Fibroblast of mammary gland (primary cell): ENCODE results near the gene MYH13.

Experiments
- DNase-seq: peaks from one replicate; pipeline ENCODE4 v3.0.0-alpha.2; 2010; ENCODE audit warnings: low read depth
- H3K4me3 ChIP-seq: 2 replicates; pipeline ENCODE4 v1.5.1; 2011; ENCODE audit warnings: low read depth, mild to moderate bottlenecking, low read length, moderate library complexity; ENCODE audit not compliant: control insufficient read depth
- TF ChIP-seq, protein P1 (sequence below): conservative IDR thresholded peaks from 2 replicates; pipeline ENCODE4 v1.5.1; 2011; ENCODE audit warnings: low read depth, low read length, inconsistent platforms; ENCODE audit not compliant: control insufficient read depth, insufficient read depth

Gene MYH13

DNA sequence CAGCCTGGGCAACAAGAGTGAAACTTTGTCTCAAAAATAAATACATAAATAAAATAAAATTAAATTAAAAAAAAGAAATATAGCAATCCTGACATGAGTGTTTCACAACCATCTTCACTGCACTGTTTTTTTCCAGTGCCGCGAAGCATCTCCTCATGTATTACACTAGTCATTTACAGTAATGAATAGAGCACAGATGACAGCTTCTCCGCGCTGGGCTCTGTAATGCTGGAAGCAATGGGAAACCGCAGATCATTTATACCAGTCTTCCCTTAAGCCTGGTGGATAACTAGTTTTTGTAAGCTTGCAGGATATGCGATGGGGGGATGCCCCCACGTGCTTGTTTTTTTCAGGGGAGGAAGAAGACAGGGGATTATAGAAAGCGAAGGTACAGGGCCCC is 86.9 kb downstream of the MYH13 start:
- TF ChIP-seq, protein P1, sequence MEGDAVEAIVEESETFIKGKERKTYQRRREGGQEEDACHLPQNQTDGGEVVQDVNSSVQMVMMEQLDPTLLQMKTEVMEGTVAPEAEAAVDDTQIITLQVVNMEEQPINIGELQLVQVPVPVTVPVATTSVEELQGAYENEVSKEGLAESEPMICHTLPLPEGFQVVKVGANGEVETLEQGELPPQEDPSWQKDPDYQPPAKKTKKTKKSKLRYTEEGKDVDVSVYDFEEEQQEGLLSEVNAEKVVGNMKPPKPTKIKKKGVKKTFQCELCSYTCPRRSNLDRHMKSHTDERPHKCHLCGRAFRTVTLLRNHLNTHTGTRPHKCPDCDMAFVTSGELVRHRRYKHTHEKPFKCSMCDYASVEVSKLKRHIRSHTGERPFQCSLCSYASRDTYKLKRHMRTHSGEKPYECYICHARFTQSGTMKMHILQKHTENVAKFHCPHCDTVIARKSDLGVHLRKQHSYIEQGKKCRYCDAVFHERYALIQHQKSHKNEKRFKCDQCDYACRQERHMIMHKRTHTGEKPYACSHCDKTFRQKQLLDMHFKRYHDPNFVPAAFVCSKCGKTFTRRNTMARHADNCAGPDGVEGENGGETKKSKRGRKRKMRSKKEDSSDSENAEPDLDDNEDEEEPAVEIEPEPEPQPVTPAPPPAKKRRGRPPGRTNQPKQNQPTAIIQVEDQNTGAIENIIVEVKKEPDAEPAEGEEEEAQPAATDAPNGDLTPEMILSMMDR = no peak
- no peak overlapping the region for H3K4me3 ChIP-seq
- DNase-seq = no peak

DNA sequence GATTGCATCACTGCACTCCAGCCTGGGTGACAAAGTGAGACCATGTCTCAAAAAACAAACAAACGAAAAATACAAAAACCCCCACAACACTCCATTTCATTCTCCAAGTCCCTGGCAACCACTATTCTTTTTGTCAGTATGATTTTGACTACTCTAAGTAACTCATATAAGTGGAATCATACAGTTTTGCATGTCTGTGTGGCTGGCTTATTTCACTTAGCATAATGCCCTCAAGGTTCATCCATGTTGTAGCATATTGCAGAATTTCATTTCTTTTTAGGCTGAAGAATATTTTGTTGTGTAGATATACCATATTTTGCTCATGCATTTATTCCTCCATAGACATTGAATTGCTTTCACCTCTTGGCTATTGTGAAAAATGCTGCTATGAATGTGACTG is 92.7 kb downstream of the MYH13 start:
- H3K4me3 ChIP-seq = no peak overlapping the region
- DNase-seq = no peak
- TF ChIP-seq, protein P1 = no peak

DNA sequence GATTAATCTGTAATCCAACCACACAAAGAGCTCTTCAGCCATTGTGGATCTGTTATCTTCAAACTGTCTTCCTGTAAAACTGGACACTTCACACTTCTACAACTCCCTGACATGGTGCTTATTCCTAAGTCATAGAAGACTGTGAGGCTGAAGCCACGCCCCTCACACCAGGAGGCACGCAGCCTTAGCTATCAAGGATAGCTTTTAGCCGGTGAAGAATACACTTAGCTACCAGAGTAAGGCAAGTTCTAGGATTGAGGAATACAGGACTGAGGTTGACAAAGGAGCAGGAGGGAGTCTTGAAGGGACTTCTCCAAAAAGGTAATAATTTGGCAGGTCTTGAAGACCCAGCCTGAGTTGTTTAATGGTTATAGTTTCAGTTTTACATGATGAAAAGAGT is 94.6 kb downstream of the MYH13 start:
- TF ChIP-seq, protein P1 = no peak
- no peak overlapping the region for H3K4me3 ChIP-seq

DNA sequence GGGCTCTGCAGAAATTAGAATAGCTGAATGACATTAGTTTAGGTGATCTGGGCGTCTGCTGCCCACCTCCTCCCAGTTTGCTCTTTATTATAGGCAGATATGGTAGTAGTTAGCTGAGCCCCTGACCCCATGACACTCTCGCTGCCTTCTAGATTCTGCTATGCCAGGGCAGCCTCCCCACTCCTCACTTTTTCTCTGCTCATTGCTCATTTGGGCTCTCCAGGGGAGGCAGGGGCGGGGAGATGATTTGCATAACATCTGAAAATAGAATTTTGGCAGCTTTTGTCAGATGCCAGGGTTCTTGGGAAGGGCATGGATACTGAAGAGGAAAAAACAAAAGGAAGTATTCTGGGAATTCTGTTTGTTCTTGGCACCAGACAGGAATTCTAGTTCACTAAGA is 96.4 kb downstream of the MYH13 start:
- no peak for DNase-seq
- TF ChIP-seq, protein P1 = no peak
- no peak overlapping the region for H3K4me3 ChIP-seq

More for the DNA sequence above, 94.6 kb downstream of the MYH13 start:
- no peak for DNase-seq

DNA sequence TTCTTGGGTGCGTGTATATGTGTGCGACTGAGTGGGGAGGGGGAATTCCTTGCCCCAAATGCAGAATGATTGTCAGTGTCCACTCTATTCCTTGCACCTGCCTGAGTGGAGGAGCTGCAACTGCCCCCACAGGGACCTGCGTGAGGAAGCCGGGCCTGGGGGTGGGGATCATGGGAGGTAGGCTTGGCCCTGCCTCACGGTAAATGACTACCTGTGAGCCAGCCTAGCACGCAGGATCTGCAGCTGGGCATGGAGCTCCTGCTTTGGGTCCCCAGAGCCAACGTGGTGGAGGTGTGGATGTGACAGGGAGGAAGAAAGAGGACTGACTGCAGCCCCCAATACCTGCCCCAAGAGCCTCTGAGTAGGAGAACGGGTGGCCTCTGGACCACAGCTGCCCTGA is 97.4 kb downstream of the MYH13 start:
- TF ChIP-seq, protein P1 = no peak
- no peak overlapping the region for H3K4me3 ChIP-seq
- no peak for DNase-seq

DNA sequence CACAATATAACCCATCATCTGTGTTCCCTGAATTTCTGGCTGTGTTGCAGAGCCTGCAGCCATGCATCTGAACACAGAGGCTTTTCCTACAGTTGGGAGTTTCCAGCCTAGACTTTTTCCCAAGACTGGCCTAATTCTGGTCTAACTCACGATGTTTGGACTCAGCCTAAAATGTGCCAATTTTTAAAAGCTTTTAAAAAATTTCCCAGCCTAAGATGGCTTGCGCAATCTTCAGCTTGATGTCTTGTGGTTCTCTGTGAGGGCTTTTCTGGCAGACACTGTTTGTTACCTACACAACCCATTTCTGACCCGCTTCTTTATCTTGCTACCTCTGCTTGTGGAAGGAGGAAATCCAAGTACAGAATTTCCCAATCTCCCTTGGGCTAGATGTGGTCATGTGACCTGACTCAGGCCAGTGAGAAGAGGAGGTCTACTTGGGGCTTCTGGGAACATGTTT is 101.7 kb downstream of the MYH13 start:
- TF ChIP-seq, protein P1 = no peak
- no peak overlapping the region for H3K4me3 ChIP-seq
- peak; percentile 72 for DNase-seq

DNA sequence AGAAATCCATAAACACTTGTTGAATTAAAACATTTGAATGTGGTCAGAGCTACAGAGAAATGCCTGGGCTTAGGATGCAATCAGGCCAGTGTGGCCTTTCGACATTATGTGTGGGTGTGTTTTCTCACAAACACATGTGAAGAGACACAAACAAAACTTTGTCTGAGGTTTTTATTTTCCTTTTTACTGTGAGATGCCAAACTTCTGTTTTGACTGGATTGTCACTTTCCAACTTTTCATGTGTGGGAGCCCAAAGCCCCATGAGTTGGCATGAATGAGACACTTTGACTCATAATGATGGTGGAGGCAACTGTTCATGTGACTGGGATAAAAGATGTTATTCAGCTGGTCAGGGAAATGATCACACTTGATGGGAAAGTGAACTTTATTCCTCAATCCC is 102.5 kb downstream of the MYH13 start:
- TF ChIP-seq, protein P1 = no peak
- no peak overlapping the region for H3K4me3 ChIP-seq
- peak; percentile 80 for DNase-seq
